MCF 10A (cell line): ENCODE results near the gene ITGAD. TPM values are rescaled to one million over a fixed set of nuclear protein-coding genes. Genes with fewer than 3 reads are reported as not detected.

Source experiments
- BruUV-seq: library from RNA; stranded (reverse); fragments of 400-500 nt; replicated peaks from 2 replicates; lab custom pipeline; 2021; lab: Mats Ljungman, UMichigan
- CTCF ChIA-PET: fragments of 300-600 bp; sonication (Branson Sonifier 250); formaldehyde crosslinking; extraction: SDS; loops from one replicate; lab custom pipeline; 2021; ENCODE audit warnings: antibody characterized with exemption, inconsistent platforms; lab: Yijun Ruan, JAX
- POLR2A ChIA-PET: fragments of 300-600, 350-650 bp; sonication (Branson Sonifier 250); formaldehyde crosslinking; extraction: SDS; loops from one replicate; lab custom pipeline; 2020; ENCODE audit warnings: antibody characterized with exemption, inconsistent platforms; lab: Yijun Ruan, JAX
- DNase-seq: peaks from one replicate; pipeline ENCODE4 v3.0.0-alpha.2; 2018; ENCODE audit not compliant: unreplicated experiment
- H3K27ac Mint-ChIP-seq: one replicate; pipeline ENCODE4 v1.8.0; 2022; ENCODE audit warnings: mild to moderate bottlenecking, low read depth, mixed read lengths; ENCODE audit not compliant: unreplicated experiment
- H3K27me3 Mint-ChIP-seq: one replicate; pipeline ENCODE4 v1.8.0; 2022; ENCODE audit warnings: mixed read lengths; ENCODE audit not compliant: insufficient read depth, unreplicated experiment
- H3K36me3 Mint-ChIP-seq: one replicate; pipeline ENCODE4 v1.8.0; 2022; ENCODE audit warnings: mild to moderate bottlenecking, moderate library complexity, mixed read lengths; ENCODE audit not compliant: insufficient read depth, unreplicated experiment
- H3K4me1 Mint-ChIP-seq: one replicate; pipeline ENCODE4 v1.8.0; 2022; ENCODE audit warnings: mixed read lengths; ENCODE audit not compliant: insufficient read depth, unreplicated experiment
- H3K4me3 Mint-ChIP-seq: one replicate; pipeline ENCODE4 v1.8.0; 2022; ENCODE audit warnings: mild to moderate bottlenecking, moderate library complexity, mixed read lengths; ENCODE audit not compliant: unreplicated experiment
- H3K9me3 Mint-ChIP-seq: one replicate; pipeline ENCODE4 v1.8.0; 2022; ENCODE audit warnings: mixed read lengths; ENCODE audit not compliant: unreplicated experiment
- CTCF ChIP-seq: fragments of 200-600 bp; IDR thresholded peaks from one replicate; pipeline ENCODE4 v1.8.0; 2022; ENCODE audit warnings: antibody characterized with exemption, mild to moderate bottlenecking; ENCODE audit not compliant: unreplicated experiment
- intact Hi-C: fragments of 100-400 bp; cut with micrococcal nuclease; formaldehyde crosslinking; loops from 2 replicates; pipeline ENCODE4 v1.14.1; 2022
- total RNA-seq: library from RNA; stranded (reverse); gene quantifications from 2 replicates; pipeline ENCODE4 v1.2.3, GENCODE V29; 2022

The ITGAD gene
- total RNA-seq, 1 experiment from 2014 or later: not detected

DNA sequence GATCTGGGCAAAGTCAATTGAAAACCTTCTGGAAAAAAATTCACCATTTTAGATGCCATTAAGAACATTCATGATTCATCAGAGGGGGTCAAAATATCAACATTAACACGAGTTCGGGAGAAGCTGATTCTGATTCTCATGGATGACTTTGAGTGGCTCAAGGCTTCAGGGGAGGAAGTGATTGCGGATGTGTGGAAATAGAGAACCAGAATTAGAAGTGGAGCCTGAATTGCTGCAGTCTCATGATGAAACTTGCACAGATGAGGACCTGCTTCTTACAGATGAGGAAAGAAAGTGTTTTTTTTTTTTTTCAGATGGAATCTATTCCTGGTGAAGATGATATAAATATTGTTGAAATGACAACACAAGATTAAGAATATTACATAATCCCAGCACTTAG is 25.3 kb upstream of the ITGAD start:
- no peaks in the 10 kb centered on the region for H3K4me1 Mint-ChIP-seq
- TF ChIP-seq CTCF: no peak
- H3K27me3 Mint-ChIP-seq: peaks cover 25% of the 10 kb centered on the region
- no peak overlapping the region for H3K4me3 Mint-ChIP-seq
- no peaks in the 10 kb centered on the region for H3K36me3 Mint-ChIP-seq
- ChIA-PET CTCF (interaction anchor here (0.7 kb wide), 1 partner anchor 78 kb away, joined by 5 read pairs; no protein-coding TSS in a partner anchor), POLR2A (interaction anchor here (0.7 kb wide), 1 partner anchor 164 kb away, joined by 3 read pairs; no protein-coding TSS in a partner anchor)
- no peaks in the 10 kb centered on the region for H3K9me3 Mint-ChIP-seq
- intact Hi-C loops: no loop called here
- H3K27ac Mint-ChIP-seq: no peak overlapping the region
- no TSS peak for BruUV-seq
- no peak for DNase-seq

- H3K36me3 Mint-ChIP-seq: no peaks in the 10 kb centered on the region
- TF ChIP-seq CTCF: no peak
- H3K27ac Mint-ChIP-seq: no peak overlapping the region
- intact Hi-C loops: no loop called here
- no peaks in the 10 kb centered on the region for H3K9me3 Mint-ChIP-seq
- no peak for DNase-seq
- no TSS peak for BruUV-seq
- CTCF ChIA-PET: no interaction called here
- POLR2A ChIA-PET: no interaction called here
- no peak overlapping the region for H3K4me3 Mint-ChIP-seq
- H3K27me3 Mint-ChIP-seq: peaks cover 47% of the 10 kb centered on the region
- H3K4me1 Mint-ChIP-seq: no peaks in the 10 kb centered on the region
Measured at GRCh38 chr16:31371008-31371407, 22.1 kb upstream of the ITGAD start.

DNA sequence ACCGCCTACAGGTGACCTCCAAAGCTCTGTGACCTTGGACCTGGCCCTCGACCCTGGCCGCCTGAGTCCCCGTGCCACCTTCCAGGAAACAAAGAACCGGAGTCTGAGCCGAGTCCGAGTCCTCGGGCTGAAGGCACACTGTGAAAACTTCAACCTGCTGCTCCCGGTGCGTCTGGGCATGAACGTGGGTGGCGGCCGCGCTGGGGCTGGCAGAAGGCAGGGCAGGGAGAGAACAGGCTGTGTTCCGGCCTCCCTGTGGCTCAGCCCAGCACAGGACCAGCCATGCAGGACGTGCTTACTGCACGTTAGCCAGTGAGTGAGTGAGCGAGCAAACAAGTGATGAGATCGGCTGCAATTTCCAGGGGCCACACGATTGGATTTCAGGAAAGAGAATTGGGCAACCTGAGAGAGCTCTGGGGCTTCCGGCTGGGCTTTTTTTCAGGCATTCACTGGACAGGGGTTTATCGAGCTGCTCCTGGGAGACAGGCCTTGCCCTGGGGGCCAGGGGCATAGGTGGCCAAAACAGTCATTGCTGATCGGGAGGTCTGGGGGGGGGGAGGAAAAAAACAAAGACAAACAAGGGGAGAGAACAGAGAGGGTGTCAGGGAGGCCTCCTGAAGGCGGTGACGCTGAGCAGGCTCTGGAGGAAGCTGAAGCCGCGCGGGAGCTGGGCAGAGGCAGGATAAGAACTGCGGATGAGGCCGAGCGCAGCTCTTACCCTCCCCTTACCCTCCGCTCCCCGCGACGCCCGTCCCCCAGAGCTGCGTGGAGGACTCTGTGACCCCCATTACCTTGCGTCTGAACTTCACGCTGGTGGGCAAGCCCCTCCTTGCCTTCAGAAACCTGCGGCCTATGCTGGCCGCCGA is 21.3 kb upstream of the ITGAD start:
- BruUV-seq: no TSS peak
- H3K27ac Mint-ChIP-seq: no peak overlapping the region
- no peak overlapping the region for H3K4me3 Mint-ChIP-seq
- POLR2A ChIA-PET: interaction anchor here (0.7 kb wide), 1 partner anchor 11 kb away, joined by 3 read pairs; no protein-coding TSS in a partner anchor
- intact Hi-C loops: no loop called here
- DNase-seq: no peak
- peaks cover 47% of the 10 kb centered on the region for H3K27me3 Mint-ChIP-seq
- TF ChIP-seq CTCF: no peak
- no peaks in the 10 kb centered on the region for H3K4me1 Mint-ChIP-seq
- CTCF ChIA-PET: interaction anchor here (1.1 to 1.3 kb wide), 2 partner anchors 19 to 80 kb away, joined by 3 to 4 read pairs; no protein-coding TSS in a partner anchor
- no peaks in the 10 kb centered on the region for H3K9me3 Mint-ChIP-seq
- no peaks in the 10 kb centered on the region for H3K36me3 Mint-ChIP-seq

DNA sequence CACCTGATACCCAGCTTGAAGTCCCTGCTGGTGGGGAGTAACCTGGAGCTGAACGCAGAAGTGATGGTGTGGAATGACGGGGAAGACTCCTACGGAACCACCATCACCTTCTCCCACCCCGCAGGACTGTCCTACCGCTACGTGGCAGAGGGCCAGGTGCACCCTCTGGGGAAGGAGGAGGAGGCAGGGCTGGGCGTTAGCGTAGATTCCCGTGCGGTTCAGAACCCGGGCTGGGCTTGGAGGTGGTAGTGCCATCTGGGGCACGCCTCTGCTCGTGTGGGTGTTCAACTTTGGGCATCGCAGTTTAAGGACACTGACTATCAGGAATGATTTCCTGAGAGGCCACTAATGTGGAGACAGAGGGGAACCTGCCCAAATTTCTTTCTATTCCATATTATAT is 19.9 kb upstream of the ITGAD start:
- no peak for TF ChIP-seq CTCF
- no peaks in the 10 kb centered on the region for H3K36me3 Mint-ChIP-seq
- no TSS peak for BruUV-seq
- H3K4me1 Mint-ChIP-seq: no peaks in the 10 kb centered on the region
- H3K4me3 Mint-ChIP-seq: no peak overlapping the region
- no peak for DNase-seq
- H3K27me3 Mint-ChIP-seq: peaks cover 47% of the 10 kb centered on the region
- H3K9me3 Mint-ChIP-seq: no peaks in the 10 kb centered on the region
- POLR2A ChIA-PET: no interaction called here
- intact Hi-C loops: no loop called here
- CTCF ChIA-PET: no interaction called here
- H3K27ac Mint-ChIP-seq: no peak overlapping the region
